H4 (cell line): ENCODE results near the gene DNAJC2. TPM values are rescaled to one million over a fixed set of nuclear protein-coding genes. Genes with fewer than 3 reads are reported as not detected.
"Not testable (repeated sequence)": the region's sequence is repeated elsewhere in the genome, so short reads cannot be mapped to it uniquely, and the experiment has no call there.

Source experiments
- DNase-seq: peaks from one replicate; pipeline ENCODE4 v3.0.0-alpha.2; 2015; ENCODE audit warnings: low spot score
- total RNA-seq: library from RNA; depleted of rRNA; stranded (reverse); fragments of >200 nt; shearing (Covaris generic); gene quantifications from 2 replicates; pipeline ENCODE4 v1.2.3, GENCODE V29; 2014

DNAJC2 gene
- total RNA-seq, 1 experiment from 2014 or later: 20.6 TPM

- no peak for DNase-seq
Measured at GRCh38 chr7:103343332-103343731, 1.2 kb downstream of the DNAJC2 start.

DNA sequence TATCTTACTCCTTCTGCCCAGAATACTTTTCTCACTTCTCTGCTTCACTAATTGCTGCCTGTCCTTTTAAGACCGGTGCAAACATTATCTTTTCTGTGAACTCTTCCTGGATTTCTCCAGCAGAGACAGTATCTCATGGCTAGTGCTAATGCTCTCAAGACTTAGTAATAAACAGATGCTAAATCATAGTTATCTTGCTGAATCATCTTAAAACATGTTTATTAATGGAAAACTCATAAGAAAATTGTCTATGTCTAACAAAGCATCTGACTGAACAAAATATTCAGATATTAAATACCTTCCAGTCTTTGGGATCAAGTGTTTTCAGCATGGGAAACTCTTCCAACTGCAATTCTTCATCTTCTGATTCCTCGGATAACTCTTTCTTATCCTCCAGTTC is 3.1 kb downstream of the DNAJC2 start:
- no peak for DNase-seq

DNA sequence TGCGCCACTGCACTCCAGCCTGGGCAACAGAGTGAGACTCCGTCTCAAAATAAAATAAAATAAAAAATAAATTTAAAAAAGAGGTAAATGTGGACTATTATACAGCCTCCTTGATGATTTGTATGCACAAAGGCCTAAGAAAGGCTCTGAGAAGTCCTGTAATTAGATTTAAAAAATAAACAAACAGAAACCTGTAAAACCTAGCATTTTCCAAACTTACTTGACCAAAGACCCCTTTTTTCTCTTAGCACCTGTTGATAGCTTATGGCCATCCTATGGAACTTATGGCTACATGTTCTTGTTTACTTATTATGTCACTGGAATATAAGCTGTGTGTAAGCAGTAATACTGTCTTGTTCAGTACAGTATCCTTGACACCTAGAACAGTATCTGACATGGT is 5.7 kb downstream of the DNAJC2 start:
- DNase-seq: no peak

DNA sequence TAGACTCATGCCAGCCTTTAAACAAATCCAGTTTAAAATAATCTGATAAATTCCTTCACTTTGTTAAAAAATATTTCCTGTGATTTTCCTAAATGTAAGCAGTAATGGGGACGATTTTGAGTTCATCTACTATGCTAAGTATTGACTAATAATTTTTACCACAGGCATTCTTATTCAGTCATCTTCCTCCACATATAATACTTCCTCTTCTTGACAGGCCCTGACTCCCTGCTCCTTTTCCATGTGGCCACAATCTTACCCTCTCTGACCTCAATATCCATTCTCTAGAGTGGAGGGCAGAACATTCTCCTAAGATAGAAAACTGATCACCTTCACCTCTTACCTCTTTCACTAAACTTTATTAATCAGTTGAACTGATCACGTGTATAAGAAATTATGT is 7.8 kb downstream of the DNAJC2 start:
- DNase-seq: no peak

- DNase-seq: no peak
Measured at GRCh38 chr7:103325744-103326143, 18.8 kb downstream of the DNAJC2 start.

DNA sequence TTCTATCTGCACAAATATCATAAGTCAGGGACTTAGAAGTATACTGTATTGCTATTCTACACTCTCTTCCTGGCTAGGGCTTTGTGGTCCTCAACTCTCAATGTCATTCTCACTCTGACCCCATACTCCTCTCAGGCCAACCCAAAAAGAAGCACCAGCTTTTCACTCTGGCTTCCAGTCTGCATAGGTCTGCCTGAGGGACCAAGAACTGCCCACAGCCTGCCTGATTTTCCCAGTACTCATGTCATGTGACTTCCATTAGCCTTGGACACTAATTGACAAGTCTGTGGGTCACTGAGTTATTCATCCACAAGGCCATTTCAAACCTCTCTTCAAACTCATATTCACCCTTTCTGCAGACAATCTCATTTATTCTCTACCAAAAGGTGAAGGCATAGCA is 27.6 kb downstream of the DNAJC2 start:
- DNase-seq: no peak

- no peak for DNase-seq
Measured at GRCh38 chr7:103316380-103316941, 28.1 kb downstream of the DNAJC2 start.

DNA sequence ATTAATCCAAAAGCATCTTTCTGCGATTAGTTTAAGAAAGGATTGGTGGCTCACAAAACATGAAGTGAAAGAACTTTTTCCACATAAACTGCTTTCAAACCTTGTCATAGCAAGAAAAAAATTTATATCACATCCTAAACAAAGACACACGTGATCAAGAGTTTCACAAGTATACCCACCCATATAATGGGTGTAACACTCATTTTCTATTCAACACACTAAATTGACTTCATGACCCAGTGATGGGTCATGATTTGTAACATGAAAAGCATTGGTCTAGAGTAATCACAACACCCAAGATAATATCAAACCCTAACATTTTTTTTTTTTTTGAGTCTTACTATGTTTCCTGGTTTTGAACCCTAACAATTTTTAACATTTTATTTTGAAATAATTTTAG is 29.7 kb downstream of the DNAJC2 start:
- DNase-seq: no peak

DNA sequence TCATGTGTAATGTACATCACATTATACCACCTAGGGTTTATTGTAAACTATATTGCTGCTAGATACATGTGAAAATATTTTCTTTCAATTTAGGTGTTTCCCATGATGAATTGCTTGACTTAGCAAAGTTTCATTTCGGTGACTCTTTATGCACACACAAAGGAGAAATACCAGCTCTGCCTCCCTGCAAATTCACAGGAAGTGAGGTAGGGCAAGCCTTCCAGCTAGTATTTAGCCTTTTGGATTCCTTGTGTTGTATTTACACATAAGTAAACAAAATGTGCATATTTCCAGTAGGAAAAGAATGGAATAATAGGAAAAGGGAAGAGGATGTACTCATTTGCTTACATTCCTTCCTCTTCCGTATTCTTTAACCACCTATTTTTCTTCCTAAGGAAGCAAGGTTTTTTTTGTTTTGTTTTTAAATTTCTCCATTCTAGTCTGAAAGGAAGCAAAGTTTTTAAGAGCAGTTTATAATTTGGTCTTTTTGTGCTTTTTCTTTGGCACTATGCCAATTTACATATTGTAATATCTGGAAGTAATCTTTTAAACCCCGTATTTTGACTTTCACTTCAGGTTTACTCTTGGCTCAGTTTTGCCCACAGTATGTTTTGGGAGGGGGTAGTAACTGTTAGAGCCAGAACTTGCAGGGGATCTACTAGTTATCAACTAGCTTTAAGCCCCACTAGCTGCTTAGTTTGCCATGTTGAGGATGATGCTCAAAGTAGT is 36.9 kb downstream of the DNAJC2 start:
- no peak for DNase-seq

GRCh38 chr7:103301441-103301840 is 43.1 kb downstream of the DNAJC2 start:
- DNase-seq: no peak

DNA sequence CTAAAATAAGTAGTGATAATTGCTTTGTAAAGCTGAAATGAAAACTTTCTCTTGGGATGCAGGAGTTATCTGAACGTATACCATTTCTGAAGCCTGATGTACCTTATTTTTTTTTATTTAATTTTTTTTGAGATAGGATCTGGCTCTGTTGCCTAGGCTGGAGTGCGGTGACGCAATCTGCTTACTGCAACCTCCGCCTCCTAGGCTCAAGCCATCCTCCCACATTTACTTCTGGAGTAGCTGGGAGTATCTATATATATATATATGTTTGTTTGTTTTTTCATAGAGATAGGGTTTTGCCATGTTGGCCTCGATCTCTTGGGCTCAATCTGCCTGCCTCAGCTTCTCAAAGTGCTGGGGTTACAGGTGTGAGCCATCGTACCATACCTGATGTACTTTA is 44.9 kb downstream of the DNAJC2 start:
- no peak for DNase-seq

- DNase-seq: no peak
Measured at GRCh38 chr7:103297837-103298179, 46.8 kb downstream of the DNAJC2 start.

- DNase-seq: peak; percentile 93
Measured at GRCh38 chr7:103296901-103297836, 47.4 kb downstream of the DNAJC2 start, which contains the start of gene PMPCB. PMPCB (plus strand) TSS chr7:103297435; CDS start chr7:103297460, 25 bp downstream.

- no peak for DNase-seq
Measured at GRCh38 chr7:103293526-103293925, 51.0 kb downstream of the DNAJC2 start.

DNA sequence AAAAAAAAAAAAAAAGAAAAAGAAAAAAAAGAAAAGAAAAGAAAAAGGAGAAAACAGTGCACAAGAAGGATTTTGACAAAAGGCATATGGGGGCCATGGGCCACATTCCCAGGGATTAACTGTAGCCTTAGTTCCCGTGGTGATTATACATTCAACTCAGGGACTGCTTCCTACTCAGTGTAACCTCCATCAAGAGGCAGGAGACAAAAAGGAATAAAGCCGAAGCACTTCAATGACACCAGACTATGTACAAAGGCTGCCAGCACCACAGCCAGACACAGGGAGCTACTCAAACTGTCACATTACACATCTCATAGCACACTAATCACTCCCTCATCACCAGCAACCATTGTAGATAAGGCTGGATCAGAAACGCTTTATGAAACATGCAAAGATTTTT is 52.4 kb downstream of the DNAJC2 start:
- DNase-seq: no peak

DNA sequence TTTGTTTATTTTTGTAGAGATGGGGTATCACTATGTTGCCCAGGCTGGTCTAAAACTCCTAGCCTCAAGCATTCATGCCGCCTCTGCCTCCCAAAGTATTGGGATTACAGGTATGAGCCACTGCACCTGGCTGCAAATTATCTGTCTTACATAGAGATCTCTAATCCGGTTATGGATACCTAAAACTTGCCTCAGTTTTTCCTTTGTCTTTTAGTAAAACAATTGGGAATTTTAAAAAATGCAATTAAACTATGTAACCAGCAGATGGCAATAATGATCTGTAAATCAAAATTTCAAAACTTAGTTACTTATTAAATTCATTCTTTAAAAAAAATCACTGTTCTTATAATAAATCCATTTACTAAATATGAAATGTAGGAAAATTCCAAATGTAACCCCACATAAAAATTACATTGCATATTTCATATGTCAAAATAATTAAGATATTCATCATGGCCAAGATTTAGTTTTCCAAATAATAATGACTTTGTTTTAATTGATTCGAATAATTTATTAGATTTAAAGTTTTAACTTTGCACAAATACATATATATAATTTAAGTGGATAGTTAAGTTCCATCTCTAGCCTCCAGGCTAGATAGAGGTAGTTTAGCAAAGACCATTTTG is 61.7 kb downstream of the DNAJC2 start:
- DNase-seq: not testable (repeated sequence)

DNA sequence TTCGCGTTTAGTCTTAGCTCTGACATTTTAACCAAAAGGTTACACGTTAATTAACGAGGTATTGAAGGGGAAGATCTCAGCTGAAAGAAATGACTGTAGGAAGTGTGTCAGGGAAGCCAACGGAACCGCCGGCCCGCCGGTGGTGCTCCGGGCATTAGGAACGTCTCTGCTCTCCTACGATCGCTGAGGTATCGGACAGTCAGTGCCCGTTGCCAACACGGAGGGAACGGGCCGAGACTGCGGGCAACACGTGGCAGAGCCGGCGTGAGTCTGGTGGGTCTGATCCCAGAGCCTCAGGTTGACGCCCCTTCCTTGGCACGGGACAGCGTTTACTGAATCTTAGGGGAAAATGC is 63.8 kb downstream of the DNAJC2 start:
- DNase-seq: not testable (repeated sequence)

DNA sequence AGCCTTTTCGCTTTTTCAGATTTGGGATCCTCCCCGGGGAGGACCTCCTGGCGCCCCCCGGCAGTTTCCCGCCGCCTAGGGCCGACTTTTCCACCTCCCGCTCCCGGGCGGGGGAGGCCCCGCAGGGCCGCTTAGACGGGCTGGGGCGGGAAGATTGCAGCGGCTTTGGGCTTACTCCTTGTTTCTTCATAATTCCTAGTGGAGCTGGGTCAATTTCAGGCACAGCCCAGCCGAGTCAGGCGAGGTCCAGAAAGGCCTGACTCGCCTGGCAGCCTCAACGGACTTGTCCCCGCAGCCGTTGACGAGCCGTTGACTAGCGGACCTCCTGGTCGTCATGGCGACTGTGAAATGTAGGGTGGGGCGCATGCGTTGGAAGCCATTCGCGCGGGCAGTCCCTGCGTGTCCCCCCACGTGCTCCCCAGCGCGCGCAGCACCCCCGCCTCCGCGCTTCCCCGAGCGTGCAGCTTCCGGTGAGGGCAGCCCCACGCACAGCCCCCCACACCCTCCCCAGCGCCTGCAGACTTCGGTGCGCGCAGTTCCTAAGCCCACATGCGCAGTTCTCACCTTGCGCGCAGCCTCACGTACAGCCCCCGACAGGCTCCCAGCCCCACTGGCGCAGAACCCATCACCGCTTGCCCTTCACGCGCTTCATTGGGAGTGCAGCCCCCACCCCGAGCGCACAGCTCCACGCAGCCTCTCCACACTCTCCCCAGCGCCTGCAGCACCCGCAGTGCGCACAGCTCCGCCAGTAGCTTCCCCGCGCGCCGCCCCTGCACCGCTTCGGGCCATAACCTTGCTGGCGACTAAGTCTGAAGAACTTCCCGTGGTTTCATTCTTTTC is 64.4 kb downstream of the DNAJC2 start:
- DNase-seq: peak; percentile 67

GRCh38 chr7:103279636-103279962 is 65.0 kb downstream of the DNAJC2 start:
- DNase-seq: peak; percentile 9

DNA sequence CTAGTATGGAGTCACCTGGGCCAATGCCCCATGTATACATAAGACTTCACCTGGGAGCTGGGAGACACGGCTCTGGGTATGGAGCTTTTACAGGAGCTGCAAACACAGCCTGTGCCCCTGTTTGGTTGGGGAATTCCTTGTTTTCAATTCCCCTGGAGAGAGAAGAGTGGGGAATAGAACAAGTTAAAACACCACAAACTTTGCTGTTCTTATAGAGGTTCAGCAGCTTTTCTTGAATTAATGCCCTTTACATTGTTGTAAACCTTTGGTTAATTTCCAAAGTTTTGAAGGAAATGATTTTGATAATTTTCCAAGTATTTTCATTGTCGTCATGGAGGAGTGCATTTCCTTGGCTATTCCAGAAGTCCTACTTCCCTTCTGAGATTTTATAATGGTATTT is 66.4 kb downstream of the DNAJC2 start:
- not testable (repeated sequence) for DNase-seq

GRCh38 chr7:103274867-103275266 is 69.7 kb downstream of the DNAJC2 start:
- DNase-seq: not testable (repeated sequence)
